Astrocyte of the cerebellum (primary cell): ENCODE data around the gene PTGES3L.

ENCODE experiments used
- DNase-seq: peaks from one replicate; pipeline ENCODE4 v3.0.0-alpha.2; 2011; ENCODE audit warnings: low read depth
- H3K4me3 ChIP-seq: 2 replicates; pipeline ENCODE4 v1.5.1; 2011; ENCODE audit warnings: mild to moderate bottlenecking, low read depth, low read length, moderate library complexity
- in situ Hi-C: cut with HindIII; loops from 2 replicates; pipeline ENCODE4 v1.10.0; 2017; ENCODE audit warnings: low sequenced_read_pairs
- TF ChIP-seq, protein P1 (sequence below): IDR thresholded peaks from 2 replicates; pipeline ENCODE4 v1.5.1; 2012; ENCODE audit warnings: low read length, low read depth, moderate library complexity, mild to moderate bottlenecking; ENCODE audit errors: missing control alignments

PTGES3L gene

DNA sequence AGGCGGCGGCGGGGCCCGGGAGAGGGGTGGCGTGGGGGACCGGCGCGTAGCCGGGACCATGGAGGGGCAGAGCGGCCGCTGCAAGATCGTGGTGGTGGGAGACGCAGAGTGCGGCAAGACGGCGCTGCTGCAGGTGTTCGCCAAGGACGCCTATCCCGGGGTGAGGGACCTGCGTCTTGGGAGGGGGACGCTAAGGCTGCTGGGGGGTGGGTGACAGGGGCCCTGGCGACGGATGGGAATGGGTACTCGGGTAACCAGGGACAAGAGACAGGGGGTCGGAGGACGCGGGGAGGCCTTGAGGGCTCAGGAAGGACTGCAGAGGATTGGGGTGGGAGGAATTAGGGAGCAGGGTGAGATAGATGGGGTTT is 45.4 kb upstream of the PTGES3L start:
- in situ Hi-C loops, result no loop called here
- TF ChIP-seq, protein P1, sequence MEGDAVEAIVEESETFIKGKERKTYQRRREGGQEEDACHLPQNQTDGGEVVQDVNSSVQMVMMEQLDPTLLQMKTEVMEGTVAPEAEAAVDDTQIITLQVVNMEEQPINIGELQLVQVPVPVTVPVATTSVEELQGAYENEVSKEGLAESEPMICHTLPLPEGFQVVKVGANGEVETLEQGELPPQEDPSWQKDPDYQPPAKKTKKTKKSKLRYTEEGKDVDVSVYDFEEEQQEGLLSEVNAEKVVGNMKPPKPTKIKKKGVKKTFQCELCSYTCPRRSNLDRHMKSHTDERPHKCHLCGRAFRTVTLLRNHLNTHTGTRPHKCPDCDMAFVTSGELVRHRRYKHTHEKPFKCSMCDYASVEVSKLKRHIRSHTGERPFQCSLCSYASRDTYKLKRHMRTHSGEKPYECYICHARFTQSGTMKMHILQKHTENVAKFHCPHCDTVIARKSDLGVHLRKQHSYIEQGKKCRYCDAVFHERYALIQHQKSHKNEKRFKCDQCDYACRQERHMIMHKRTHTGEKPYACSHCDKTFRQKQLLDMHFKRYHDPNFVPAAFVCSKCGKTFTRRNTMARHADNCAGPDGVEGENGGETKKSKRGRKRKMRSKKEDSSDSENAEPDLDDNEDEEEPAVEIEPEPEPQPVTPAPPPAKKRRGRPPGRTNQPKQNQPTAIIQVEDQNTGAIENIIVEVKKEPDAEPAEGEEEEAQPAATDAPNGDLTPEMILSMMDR, result no peak
- DNase-seq, result no peak
- H3K4me3 ChIP-seq, result peak overlapping the region; percentile 47

GRCh38 chr17:43024407-43025289 is 44.8 kb upstream of the PTGES3L start, which contains the start of gene RND2:
RND2 (plus strand) TSS chr17:43025231; CDS start chr17:43025348, 117 bp downstream.
- TF ChIP-seq, protein P1, result peak; percentile 88
- H3K4me3 ChIP-seq, result peak within 1 kb of the TSS; percentile 47
- in situ Hi-C loops, result no loop called here
- peak; percentile 92 for DNase-seq

GRCh38 chr17:43021741-43022512 is 42.0 kb upstream of the PTGES3L start, which contains the start of gene VAT1:
VAT1 (minus strand) TSS chr17:43022385; CDS start chr17:43022322, 63 bp downstream.
- DNase-seq, result no peak
- TF ChIP-seq, protein P1, result no peak
- in situ Hi-C loops, result no loop called here
- H3K4me3 ChIP-seq, result peak within 1 kb of the TSS; percentile 97

GRCh38 chr17:43020789-43021740 is 41.2 kb upstream of the PTGES3L start:
- TF ChIP-seq, protein P1, result no peak
- DNase-seq, result no peak
- in situ Hi-C loops, result no loop called here
- H3K4me3 ChIP-seq, result peak overlapping the region; percentile 97

DNA sequence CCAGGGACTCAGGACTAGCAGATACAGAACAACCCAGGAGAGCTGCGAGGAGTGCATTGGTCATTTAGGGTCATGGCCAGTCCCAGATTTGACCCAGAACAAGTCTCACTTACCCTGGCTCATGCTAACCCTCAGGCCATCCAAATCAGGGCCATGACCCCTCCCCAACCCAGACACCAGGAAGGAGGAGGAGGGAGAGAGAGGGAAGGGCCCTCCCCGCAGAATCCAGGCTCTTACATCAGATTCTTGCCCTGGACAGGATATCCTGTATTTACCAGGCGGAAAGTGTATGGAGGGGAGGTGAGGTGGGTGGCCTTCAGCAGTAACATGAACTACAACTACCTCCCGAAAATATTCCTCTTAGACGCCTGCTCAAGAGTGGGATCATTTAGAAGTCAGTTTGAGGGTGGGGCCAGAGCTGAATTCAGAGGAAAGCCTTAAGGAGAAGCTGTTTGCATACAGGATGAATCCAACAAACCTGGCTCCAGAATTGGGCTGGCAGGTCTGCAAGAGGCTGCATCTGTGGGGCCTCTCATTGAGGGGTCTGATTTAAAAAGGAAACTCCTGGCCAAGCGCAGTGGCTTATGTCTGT is 40.2 kb upstream of the PTGES3L start:
- TF ChIP-seq, protein P1, result no peak
- in situ Hi-C loops, result no loop called here
- peak overlapping the region; percentile 97 for H3K4me3 ChIP-seq
- no peak for DNase-seq
